ENCODE results near the gene AJM1. TPM values are rescaled to one million over a fixed set of nuclear protein-coding genes. Genes with fewer than 3 reads are reported as not detected.

AJM1 gene
- total RNA-seq, 1 donor from 2014 or later = 4.4 TPM

DNA sequence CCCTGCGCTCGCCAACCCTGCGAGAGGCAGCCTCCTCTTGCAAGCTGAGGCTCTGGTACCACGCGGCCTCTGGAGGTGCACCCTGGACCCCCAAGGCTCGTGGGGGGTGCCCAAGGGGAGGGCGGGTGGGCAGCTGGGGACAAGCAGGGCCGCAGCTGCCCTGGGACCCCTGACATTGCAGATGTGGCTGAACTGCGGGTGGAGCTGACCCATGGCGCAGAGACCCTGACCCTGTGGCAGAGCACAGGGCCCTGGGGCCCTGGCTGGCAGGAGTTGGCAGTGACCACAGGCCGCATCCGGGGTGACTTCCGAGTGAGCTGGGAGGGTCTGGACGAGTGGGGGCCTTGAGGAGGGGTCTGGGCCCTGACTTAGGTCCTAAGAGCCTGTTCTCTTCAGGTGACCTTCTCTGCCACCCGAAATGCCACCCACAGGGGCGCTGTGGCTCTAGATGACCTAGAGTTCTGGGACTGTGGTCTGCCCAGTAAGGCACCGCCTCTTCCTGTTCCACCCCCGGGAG is 11.4 kb downstream of the AJM1 start:
- Mint-ChIP-seq H3K4me3 (ENCODE audit: unreplicated experiment) (no peak overlapping the region), H3K9me3 (ENCODE audit: unreplicated experiment) (no peaks in the 10 kb centered on the region), H3K4me1 (ENCODE audit: unreplicated experiment) (peaks cover 13% of the 10 kb centered on the region), H3K27me3 (ENCODE audit: unreplicated experiment) (no peaks in the 10 kb centered on the region), H3K27ac (ENCODE audit: unreplicated experiment) (no peak overlapping the region), H3K36me3 (ENCODE audit: unreplicated experiment) (no peaks in the 10 kb centered on the region)
- TF ChIP-seq, protein P1, sequence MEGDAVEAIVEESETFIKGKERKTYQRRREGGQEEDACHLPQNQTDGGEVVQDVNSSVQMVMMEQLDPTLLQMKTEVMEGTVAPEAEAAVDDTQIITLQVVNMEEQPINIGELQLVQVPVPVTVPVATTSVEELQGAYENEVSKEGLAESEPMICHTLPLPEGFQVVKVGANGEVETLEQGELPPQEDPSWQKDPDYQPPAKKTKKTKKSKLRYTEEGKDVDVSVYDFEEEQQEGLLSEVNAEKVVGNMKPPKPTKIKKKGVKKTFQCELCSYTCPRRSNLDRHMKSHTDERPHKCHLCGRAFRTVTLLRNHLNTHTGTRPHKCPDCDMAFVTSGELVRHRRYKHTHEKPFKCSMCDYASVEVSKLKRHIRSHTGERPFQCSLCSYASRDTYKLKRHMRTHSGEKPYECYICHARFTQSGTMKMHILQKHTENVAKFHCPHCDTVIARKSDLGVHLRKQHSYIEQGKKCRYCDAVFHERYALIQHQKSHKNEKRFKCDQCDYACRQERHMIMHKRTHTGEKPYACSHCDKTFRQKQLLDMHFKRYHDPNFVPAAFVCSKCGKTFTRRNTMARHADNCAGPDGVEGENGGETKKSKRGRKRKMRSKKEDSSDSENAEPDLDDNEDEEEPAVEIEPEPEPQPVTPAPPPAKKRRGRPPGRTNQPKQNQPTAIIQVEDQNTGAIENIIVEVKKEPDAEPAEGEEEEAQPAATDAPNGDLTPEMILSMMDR (IDR thresholded peaks at IDR 0.05) = no peak
- no peak for DNase-seq (ENCODE audit: extremely low spot score, unreplicated experiment)

DNA sequence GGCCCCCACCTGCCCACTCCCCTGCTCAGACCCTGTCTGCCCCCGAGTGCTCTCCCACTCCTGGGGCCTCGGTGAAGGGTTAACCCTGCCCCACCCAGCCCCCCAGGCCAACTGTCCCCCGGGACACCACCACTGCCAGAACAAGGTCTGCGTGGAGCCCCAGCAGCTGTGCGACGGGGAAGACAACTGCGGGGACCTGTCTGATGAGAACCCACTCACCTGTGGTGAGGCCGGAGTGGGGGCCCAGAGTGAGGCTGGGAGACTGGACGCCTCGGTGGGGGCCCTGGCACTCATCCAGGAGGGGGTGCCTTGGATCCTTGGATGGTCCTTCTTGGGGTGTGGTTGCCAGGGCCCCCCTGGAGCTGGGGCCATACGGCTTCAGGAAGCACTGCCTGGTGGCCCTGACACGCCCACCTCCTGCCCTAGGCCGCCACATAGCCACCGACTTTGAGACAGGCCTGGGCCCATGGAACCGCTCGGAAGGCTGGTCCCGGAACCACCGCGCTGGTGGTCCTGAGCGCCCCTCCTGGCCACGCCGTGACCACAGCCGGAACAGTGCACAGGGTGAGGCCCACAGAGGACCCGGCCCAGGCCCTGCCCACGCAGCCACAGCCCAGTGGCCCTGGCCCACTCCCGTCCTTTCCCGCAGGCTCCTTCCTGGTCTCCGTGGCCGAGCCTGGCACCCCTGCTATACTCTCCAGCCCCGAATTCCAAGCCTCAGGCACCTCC is 12.0 kb downstream of the AJM1 start:
- no peak overlapping the region for H3K4me3 Mint-ChIP-seq (ENCODE audit: unreplicated experiment)
- DNase-seq (ENCODE audit: extremely low spot score, unreplicated experiment) = no peak
- TF ChIP-seq, protein P1 (IDR thresholded peaks at IDR 0.05) = no peak
- peaks cover 13% of the 10 kb centered on the region for H3K4me1 Mint-ChIP-seq (ENCODE audit: unreplicated experiment)
- H3K9me3 Mint-ChIP-seq (ENCODE audit: unreplicated experiment) = no peaks in the 10 kb centered on the region
- H3K36me3 Mint-ChIP-seq (ENCODE audit: unreplicated experiment) = no peaks in the 10 kb centered on the region
- H3K27ac Mint-ChIP-seq (ENCODE audit: unreplicated experiment) = no peak overlapping the region
- no peaks in the 10 kb centered on the region for H3K27me3 Mint-ChIP-seq (ENCODE audit: unreplicated experiment)

DNA sequence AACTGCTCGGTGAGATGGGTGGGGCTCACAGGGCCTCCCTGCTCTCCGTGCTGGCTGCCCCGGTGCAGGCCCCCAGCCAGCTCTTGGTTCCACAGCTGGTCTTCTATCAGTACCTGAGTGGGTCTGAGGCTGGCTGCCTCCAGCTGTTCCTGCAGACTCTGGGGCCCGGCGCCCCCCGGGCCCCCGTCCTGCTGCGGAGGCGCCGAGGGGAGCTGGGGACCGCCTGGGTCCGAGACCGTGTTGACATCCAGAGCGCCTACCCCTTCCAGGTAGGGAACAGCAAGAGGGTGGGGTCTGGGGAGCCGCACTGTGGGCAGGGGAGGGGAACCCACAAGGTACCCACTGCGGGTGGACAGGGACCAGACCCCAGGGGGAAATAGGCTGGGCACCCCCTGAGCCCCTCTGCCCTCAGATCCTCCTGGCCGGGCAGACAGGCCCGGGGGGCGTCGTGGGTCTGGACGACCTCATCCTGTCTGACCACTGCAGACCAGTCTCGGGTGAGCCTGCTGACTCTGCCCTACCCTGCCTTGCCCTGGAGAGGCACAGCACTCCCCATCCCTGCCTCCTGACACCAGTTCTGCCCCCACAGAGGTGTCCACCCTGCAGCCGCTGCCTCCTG is 12.7 kb downstream of the AJM1 start:
- DNase-seq (ENCODE audit: extremely low spot score, unreplicated experiment) = no peak
- no peak overlapping the region for H3K27ac Mint-ChIP-seq (ENCODE audit: unreplicated experiment)
- no peaks in the 10 kb centered on the region for H3K9me3 Mint-ChIP-seq (ENCODE audit: unreplicated experiment)
- no peaks in the 10 kb centered on the region for H3K36me3 Mint-ChIP-seq (ENCODE audit: unreplicated experiment)
- H3K4me3 Mint-ChIP-seq (ENCODE audit: unreplicated experiment) = no peak overlapping the region
- no peaks in the 10 kb centered on the region for H3K27me3 Mint-ChIP-seq (ENCODE audit: unreplicated experiment)
- H3K4me1 Mint-ChIP-seq (ENCODE audit: unreplicated experiment) = peaks cover 13% of the 10 kb centered on the region
- TF ChIP-seq, protein P1 (IDR thresholded peaks at IDR 0.05) = no peak

DNA sequence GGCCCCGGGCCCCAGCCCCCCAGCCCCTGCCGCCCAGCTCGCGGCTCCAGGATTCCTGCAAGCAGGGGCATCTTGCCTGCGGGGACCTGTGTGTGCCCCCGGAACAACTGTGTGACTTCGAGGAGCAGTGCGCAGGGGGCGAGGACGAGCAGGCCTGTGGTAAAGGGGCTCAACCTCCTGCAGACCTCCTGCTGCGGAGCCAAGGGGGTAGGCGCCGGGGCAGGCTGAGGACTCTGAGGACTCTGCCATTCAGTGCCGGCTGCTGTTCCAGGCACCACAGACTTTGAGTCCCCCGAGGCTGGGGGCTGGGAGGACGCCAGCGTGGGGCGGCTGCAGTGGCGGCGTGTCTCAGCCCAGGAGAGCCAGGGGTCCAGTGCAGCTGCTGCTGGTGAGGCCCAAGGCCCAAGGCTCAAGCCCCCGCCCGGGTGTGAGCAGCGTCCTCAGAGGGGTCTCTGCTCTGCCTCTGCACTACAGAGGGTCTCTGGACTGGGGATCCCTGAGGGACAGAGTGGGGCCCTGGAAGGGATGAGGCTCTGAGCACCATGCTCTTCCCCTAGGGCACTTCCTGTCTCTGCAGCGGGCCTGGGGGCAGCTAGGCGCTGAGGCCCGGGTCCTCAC is 13.3 kb downstream of the AJM1 start:
- Mint-ChIP-seq H3K27ac (ENCODE audit: unreplicated experiment) (no peak overlapping the region), H3K27me3 (ENCODE audit: unreplicated experiment) (no peaks in the 10 kb centered on the region), H3K4me3 (ENCODE audit: unreplicated experiment) (no peak overlapping the region), H3K36me3 (ENCODE audit: unreplicated experiment) (no peaks in the 10 kb centered on the region), H3K4me1 (ENCODE audit: unreplicated experiment) (peaks cover 8% of the 10 kb centered on the region), H3K9me3 (ENCODE audit: unreplicated experiment) (no peaks in the 10 kb centered on the region)
- TF ChIP-seq, protein P1 (IDR thresholded peaks at IDR 0.05) = no peak
- no peak for DNase-seq (ENCODE audit: extremely low spot score, unreplicated experiment)

DNA sequence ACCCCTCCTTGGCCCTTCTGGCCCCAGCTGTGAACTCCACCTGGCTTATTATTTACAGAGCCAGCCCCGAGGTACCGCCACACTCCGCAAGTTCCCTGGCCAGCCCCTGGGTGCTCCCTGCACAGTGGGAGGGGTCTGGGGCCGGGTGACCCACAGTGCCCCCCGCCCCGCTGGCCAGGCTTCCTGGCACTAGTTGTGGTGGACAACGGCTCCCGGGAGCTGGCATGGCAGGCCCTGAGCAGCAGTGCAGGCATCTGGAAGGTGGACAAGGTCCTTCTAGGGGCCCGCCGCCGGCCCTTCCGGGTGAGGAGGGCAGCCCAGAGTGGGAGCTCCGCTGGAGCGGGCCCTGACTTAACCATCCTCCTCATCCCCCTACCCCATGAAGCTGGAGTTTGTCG is 13.8 kb downstream of the AJM1 start:
- no peaks in the 10 kb centered on the region for H3K36me3 Mint-ChIP-seq (ENCODE audit: unreplicated experiment)
- no peaks in the 10 kb centered on the region for H3K9me3 Mint-ChIP-seq (ENCODE audit: unreplicated experiment)
- H3K4me3 Mint-ChIP-seq (ENCODE audit: unreplicated experiment) = no peak overlapping the region
- no peak for DNase-seq (ENCODE audit: extremely low spot score, unreplicated experiment)
- H3K27ac Mint-ChIP-seq (ENCODE audit: unreplicated experiment) = no peak overlapping the region
- H3K4me1 Mint-ChIP-seq (ENCODE audit: unreplicated experiment) = peaks cover 8% of the 10 kb centered on the region
- TF ChIP-seq, protein P1 (IDR thresholded peaks at IDR 0.05) = no peak
- no peaks in the 10 kb centered on the region for H3K27me3 Mint-ChIP-seq (ENCODE audit: unreplicated experiment)

All from osteocyte (in vitro differentiated cells).